GM12864 (cell line): ENCODE data around the gene DPYSL4.

ENCODE experiments used
- DNase-seq: peaks from one replicate; pipeline ENCODE4 v3.0.0-alpha.2; 2011; ENCODE audit warnings: low read depth
- H3K4me3 ChIP-seq: 2 replicates; pipeline ENCODE4 v1.5.1; 2011; ENCODE audit warnings: mild to moderate bottlenecking, low read depth, low read length, control low read depth
- TF ChIP-seq, protein P1 (sequence below): IDR thresholded peaks from 2 replicates; pipeline ENCODE4 v1.5.1; 2011; ENCODE audit warnings: low read depth, mild to moderate bottlenecking, moderate library complexity, low read length, control low read depth, inconsistent platforms; ENCODE audit errors: missing control alignments

Gene DPYSL4

DNA sequence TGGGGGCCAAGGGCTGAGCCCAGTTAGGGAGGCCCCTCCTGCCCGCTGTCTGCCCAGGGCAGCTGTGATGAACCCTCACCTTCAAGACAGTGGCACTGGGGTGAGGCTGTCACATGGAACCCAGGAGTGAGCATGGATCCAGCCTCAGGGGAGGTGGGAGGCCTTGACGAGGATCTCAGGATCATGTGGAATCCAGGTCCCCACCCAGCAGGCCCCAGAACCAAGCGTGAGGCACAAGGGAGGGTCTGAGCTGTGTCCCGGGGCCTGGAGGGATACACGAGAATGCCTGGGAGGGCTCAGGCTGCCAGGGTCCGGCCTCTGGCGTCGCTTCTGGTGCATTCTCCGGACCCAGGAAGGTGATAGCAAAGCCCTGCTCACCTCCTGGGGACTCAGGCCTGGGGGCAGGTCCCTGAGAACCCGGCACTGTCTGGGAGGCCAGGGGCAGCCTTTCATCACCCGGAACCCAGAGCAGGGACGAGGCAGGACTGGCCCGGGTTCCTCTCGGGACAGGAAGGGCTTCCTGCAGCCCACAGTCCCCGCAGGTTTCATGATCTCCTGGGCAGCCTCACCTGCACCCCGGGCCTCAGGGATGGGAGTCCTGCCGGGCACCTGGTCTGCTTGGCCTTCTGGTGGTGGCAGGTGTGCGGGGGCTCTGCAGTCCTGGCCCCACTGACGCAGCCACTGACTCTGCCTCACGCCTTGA lies 17.5 kb downstream of the DPYSL4 start:
- TF ChIP-seq, protein P1, sequence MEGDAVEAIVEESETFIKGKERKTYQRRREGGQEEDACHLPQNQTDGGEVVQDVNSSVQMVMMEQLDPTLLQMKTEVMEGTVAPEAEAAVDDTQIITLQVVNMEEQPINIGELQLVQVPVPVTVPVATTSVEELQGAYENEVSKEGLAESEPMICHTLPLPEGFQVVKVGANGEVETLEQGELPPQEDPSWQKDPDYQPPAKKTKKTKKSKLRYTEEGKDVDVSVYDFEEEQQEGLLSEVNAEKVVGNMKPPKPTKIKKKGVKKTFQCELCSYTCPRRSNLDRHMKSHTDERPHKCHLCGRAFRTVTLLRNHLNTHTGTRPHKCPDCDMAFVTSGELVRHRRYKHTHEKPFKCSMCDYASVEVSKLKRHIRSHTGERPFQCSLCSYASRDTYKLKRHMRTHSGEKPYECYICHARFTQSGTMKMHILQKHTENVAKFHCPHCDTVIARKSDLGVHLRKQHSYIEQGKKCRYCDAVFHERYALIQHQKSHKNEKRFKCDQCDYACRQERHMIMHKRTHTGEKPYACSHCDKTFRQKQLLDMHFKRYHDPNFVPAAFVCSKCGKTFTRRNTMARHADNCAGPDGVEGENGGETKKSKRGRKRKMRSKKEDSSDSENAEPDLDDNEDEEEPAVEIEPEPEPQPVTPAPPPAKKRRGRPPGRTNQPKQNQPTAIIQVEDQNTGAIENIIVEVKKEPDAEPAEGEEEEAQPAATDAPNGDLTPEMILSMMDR = no peak
- DNase-seq = no peak
- H3K4me3 ChIP-seq = no peak overlapping the region

DNA sequence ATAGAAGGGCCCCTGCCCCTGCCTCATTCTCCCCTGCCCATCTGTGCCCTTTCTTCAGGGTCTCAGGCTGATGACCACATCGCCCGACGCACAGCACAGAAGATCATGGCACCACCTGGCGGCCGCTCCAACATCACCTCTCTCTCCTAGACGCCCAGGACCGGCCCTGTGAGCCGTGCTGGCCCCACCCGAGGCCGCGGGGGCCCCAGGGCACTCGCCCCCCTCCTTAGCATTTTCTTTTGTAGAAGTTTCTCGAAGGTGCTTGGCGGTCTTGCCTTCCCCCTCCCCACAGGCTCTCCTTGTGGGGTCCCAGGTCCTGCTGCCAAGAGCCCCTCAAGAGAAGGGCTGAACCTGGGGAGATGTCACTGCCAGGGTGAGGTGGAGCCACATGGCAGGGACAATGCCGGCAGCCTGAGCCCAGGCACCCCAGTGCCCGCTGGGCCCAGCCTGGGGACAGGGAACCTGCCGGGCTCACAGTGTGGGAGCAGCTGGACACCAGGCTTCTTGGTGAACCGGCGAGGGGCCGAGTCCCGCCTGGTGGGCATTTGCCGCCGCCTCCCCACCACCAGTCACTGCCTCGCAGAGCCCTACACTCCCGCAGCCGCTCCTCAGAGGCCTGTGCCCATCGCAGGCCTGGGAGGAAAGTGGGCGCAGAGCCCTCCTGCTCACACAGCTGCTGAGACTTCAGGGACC lies 18.2 kb downstream of the DPYSL4 start:
- no peak for DNase-seq
- TF ChIP-seq, protein P1 = no peak
- no peak overlapping the region for H3K4me3 ChIP-seq

DNA sequence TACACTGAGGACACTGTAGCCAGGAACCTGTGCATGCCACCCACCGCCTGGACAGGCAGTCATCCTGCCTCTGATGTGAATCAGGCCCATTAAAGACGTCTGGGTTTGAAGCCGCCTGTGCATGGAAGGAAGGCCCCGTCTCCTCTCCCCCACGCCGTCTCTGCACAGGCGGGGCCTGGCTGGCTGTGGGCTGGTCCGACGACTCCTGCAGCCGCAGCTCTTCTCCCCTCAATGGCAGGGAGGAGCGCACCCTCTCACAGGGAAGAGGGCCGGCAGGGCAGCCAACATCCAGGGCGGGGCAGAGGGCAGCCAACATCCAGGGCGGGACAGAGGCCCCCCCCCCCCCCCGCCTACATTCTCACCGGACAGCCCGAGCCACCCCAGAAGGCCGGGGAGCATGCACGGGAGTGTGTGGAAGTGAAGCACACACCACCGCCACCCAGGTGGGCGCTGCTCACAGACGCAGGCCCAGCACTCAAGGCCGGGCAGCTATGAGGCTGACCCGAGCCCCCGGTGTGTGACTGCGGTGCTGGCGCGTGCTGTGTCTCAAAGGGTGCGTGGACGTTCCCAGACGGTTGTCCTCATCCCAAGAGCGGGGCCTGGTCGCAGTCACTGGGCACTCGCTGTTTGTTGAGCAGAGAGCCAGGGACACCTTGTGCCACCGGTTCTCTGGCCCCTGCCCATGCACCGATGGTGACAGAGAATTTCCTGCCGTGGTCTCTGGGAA lies 19.1 kb downstream of the DPYSL4 start:
- TF ChIP-seq, protein P1 = no peak
- no peak for DNase-seq
- H3K4me3 ChIP-seq = no peak overlapping the region

DNA sequence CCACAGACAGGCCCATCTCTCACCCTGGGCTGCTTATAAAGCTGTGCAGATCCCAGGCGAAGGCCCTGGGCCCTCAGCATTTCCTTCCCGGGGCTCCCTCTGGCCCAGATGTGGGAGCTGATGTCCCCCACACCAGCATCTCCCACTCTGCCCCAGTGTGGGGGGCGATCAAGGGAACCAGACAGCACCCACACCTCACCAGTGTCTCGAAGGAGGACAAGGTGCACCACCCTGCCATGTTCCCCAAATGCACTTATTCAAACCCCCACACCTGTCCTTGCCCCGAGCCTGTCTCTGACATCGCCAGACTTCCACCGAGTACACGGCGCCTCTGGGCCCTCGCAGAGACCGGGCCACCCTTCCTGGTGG lies 19.6 kb downstream of the DPYSL4 start:
- no peak overlapping the region for H3K4me3 ChIP-seq
- DNase-seq = no peak
- TF ChIP-seq, protein P1 = no peak

DNA sequence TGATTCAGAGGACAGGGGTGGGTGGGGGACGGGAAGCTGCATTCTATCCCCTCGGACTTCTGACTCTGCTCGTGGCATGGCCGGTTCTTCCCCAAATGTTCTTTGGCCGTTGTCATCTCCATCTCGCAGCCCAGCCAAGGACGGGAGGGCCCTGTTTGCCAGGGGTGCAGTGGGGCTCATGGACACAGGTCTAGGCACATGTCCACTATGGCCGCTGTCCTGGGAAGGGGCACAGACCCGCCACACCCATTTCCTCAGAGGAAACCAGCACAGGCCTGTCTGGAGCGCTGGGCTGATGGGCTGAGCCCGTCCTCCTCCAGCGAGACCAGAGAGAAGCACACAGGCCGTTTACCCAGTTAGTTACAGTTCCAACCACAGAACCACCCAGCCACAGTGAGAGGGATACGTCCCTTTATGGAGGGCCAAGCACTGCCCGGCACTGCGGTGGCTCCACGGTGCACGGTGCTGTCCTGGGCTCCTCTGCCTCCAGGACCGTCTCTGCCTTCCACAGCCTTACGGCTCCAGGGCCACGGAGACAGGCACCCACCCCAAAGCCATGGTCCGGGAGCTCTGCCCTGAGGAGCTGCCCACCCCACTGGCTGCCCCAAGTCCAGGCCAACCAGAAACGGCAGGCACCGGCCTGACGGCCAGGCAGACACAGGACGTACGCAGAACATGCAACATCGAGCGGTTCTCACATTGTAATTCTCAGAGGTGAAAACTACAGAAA lies 20.2 kb downstream of the DPYSL4 start:
- DNase-seq = no peak
- TF ChIP-seq, protein P1 = no peak
- H3K4me3 ChIP-seq = no peak overlapping the region

DNA sequence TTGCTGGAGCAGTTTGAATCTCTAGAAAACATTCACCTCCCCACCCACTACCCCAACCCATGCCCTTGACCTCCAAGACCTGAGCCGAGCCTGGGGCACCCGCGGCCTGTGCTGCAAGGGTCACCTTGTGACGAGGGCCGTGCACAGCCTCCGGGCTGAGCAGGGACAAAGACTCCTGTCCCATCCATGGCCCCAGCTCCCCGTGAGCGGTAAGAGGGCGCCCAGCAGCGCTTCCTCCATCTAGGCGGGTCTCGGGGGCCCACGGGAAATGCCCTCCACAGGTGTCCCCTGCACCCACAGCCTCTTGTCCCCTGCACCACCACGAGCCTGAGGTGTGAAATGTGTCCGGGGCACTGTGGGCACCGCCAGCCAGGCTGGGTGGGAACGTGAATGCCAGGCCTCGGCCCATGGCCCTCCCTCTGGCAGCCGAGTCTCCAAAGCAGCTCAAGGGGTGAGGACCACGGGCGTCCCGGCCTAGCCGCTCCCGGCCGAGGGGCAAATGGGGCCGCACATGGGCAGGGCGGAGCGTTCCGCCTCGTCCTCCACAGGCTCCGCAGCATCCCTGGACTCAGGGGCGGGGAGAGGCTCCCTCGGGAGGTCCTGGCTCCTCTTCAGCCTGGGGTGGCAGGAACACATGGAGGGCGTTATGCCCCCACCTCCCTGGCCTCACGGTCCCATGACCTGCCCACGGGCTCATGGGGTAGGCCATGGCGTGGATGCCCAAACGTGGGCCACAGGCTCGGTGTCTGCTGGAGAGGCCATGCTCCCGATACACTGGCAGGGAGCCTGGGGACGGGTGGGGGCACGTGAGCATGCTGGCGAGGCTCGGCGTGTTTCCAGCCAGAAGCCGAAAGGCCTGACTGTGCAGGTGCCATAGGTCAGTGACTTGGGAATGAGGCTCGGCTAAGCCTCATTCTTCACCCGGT lies 21.1 kb downstream of the DPYSL4 start:
- no peak overlapping the region for H3K4me3 ChIP-seq
- TF ChIP-seq, protein P1 = no peak
- no peak for DNase-seq
